ENCODE measurements around the gene KRT3. TPM values are rescaled to one million over a fixed set of nuclear protein-coding genes. Genes with fewer than 3 reads are reported as not detected.

Gene KRT3
- total and polyA plus RNA-seq, 10 of the 15 experiments (the other 5 are each of a cell fraction or from before 2014, with no cell fraction given), result not detected

GRCh38 chr12:52838609-52839435, 42.9 kb upstream of the KRT3 start:
- DNase-seq (ENCODE audit: low read depth, low spot score), result no peak
- SMC1A ChIA-PET (ENCODE audit: uncharacterized antibody, unreplicated experiment), result interaction anchor here (1.3 kb wide), 1 partner anchor 79 kb away, joined by 3 read pairs; no protein-coding TSS in a partner anchor
- intact Hi-C loops (cut with micrococcal nuclease; ENCODE audit: unreplicated experiment) (no loop called here), in situ Hi-C loops (cut with MboI) (no loop called here)
- TF ChIP-seq MTA3 (IDR thresholded peaks at IDR 0.05; ENCODE audit: borderline replicate concordance, low read length) (no peak), PAX5 (IDR thresholded peaks at IDR 0.05; ENCODE audit: borderline replicate concordance, low read depth, low read length) (no peak)
- 30% methylated on average over 14 of the region's 14 CpGs for WGBS (ENCODE audit: insufficient coverage, insufficient replicate concordance, low lambda C conversion rate, missing lambda C conversion rate)
- RAD21 ChIA-PET (ENCODE audit: unreplicated experiment), result no interaction called here
- Histone ChIP-seq H3K9me3 (replicated peaks; ENCODE audit: control insufficient read depth, insufficient read depth, low read length) (no peaks in the 10 kb centered on the region), H3K4me3 (no peak overlapping the region), H3K27me3 (replicated peaks in 1 of 2; ENCODE audit: control insufficient read depth in 2 of 2, insufficient read depth in 2 of 2, low read length in 1 of 2) (peaks cover 5 to 7% of the 10 kb centered on the region in 2 experiments; a peak in 3 of 4 replicates), H2AFZ (ENCODE audit: control insufficient read depth, low read depth, low read length) (no peak overlapping the region), H3K9ac (ENCODE audit: control insufficient read depth, insufficient read depth, low read length) (no peak overlapping the region), H3K27ac (ENCODE audit: control insufficient read depth, insufficient read depth) (no peak overlapping the region), H4K20me1 (ENCODE audit: control insufficient read depth, insufficient read depth) (no peaks in the 10 kb centered on the region), H3K4me1 (ENCODE audit: control insufficient read depth, insufficient read depth, low read length) (no peaks in the 10 kb centered on the region), H3K79me2 (ENCODE audit: control insufficient read depth, insufficient read depth, low read length) (no peaks in the 10 kb centered on the region), H3K4me2 (ENCODE audit: control insufficient read depth, insufficient read depth) (no peak overlapping the region), H3K36me3 (ENCODE audit: control insufficient read depth in 2 of 2, insufficient read depth in 2 of 2, low read length in 1 of 2) (no peaks in the 10 kb centered on the region)
- POLR2A ChIA-PET, result no interaction called here
- ATAC-seq, result no peak
- CTCF ChIA-PET, result interaction anchor here (1.5 kb wide), 1 partner anchor 32 kb away, joined by 3 read pairs; no protein-coding TSS in a partner anchor
- BruUV-seq (replicated peaks), result no TSS peak
- no peak for FAIRE-seq

- in situ Hi-C loops (cut with MboI) (no loop called here), intact Hi-C loops (cut with micrococcal nuclease; ENCODE audit: unreplicated experiment) (no loop called here)
- CTCF ChIA-PET, result interaction anchor here (1.5 kb wide), 1 partner anchor 33 kb away, joined by 3 read pairs; no protein-coding TSS in a partner anchor
- POLR2A ChIA-PET, result no interaction called here
- H3K4me3 ChIP-seq, result no peak overlapping the region
- DNase-seq (ENCODE audit: low read depth, low spot score), result no peak
- H3K9me3 ChIP-seq (replicated peaks; ENCODE audit: control insufficient read depth, insufficient read depth, low read length), result no peaks in the 10 kb centered on the region
- RAD21 ChIA-PET (ENCODE audit: unreplicated experiment), result no interaction called here
- no peak for ATAC-seq
- H3K4me2 ChIP-seq (ENCODE audit: control insufficient read depth, insufficient read depth), result no peak overlapping the region
- H3K27ac ChIP-seq (ENCODE audit: control insufficient read depth, insufficient read depth), result no peak overlapping the region
- SMC1A ChIA-PET (ENCODE audit: uncharacterized antibody, unreplicated experiment), result no interaction called here
- BruUV-seq (replicated peaks), result no TSS peak
- no peaks in the 10 kb centered on the region for H4K20me1 ChIP-seq (ENCODE audit: control insufficient read depth, insufficient read depth)
- no peak overlapping the region for H3K9ac ChIP-seq (ENCODE audit: control insufficient read depth, insufficient read depth, low read length)
- no peak for FAIRE-seq
- H3K36me3 ChIP-seq (ENCODE audit: control insufficient read depth in 2 of 2, insufficient read depth in 2 of 2, low read length in 1 of 2), result no peaks in the 10 kb centered on the region
- H3K27me3 ChIP-seq (replicated peaks in 1 of 2; ENCODE audit: control insufficient read depth in 2 of 2, insufficient read depth in 2 of 2, low read length in 1 of 2), result peaks cover 5 to 7% of the 10 kb centered on the region in 2 experiments; a peak in 3 of 4 replicates
- WGBS (ENCODE audit: insufficient coverage, insufficient replicate concordance, low lambda C conversion rate, missing lambda C conversion rate), result 20% methylated on average over 6 of the region's 6 CpGs
- no peaks in the 10 kb centered on the region for H3K4me1 ChIP-seq (ENCODE audit: control insufficient read depth, insufficient read depth, low read length)
- H3K79me2 ChIP-seq (ENCODE audit: control insufficient read depth, insufficient read depth, low read length), result no peaks in the 10 kb centered on the region
- H2AFZ ChIP-seq (ENCODE audit: control insufficient read depth, low read depth, low read length), result no peak overlapping the region
- TF ChIP-seq ZNF217 (IDR thresholded peaks at IDR 0.05) (no peak), ETV6 (conservative IDR thresholded peaks at IDR 0.05 in 1 of 2, IDR thresholded peaks at IDR 0.05 in 1 of 2; ENCODE audit: borderline replicate concordance in 1 of 2, low read depth in 1 of 2) (no peak), ZNF592 (IDR thresholded peaks at IDR 0.05) (no peak), JUNB (IDR thresholded peaks at IDR 0.05) (no peak), HDAC2 (IDR thresholded peaks at IDR 0.05) (no peak), RB1 (IDR thresholded peaks at IDR 0.05; ENCODE audit: borderline replicate concordance) (no peak), SMAD5 (IDR thresholded peaks at IDR 0.05; ENCODE audit: low read depth) (no peak)
Observed at GRCh38 chr12:52837781-52838608, 42.1 kb upstream of the KRT3 start.

Measured in GM12878 (cell line).